Osteocyte (in vitro differentiated cells): ENCODE data around the gene C10orf71. TPM values are rescaled to one million over a fixed set of nuclear protein-coding genes. Genes with fewer than 3 reads are reported as not detected.

Experiments used
- DNase-seq: peaks from one replicate; pipeline ENCODE4 v3.0.0; 2021; ENCODE audit warnings: mixed read lengths; ENCODE audit not compliant: unreplicated experiment; ENCODE audit errors: extremely low spot score
- H3K27ac Mint-ChIP-seq: one replicate; pipeline ENCODE4 v1.8.0; 2021; ENCODE audit warnings: mild to moderate bottlenecking, mixed read lengths; ENCODE audit not compliant: unreplicated experiment
- H3K27me3 Mint-ChIP-seq: one replicate; pipeline ENCODE4 v1.8.0; 2021; ENCODE audit warnings: mixed read lengths; ENCODE audit not compliant: unreplicated experiment
- H3K36me3 Mint-ChIP-seq: one replicate; pipeline ENCODE4 v1.8.0; 2021; ENCODE audit warnings: mixed read lengths; ENCODE audit not compliant: unreplicated experiment
- H3K4me1 Mint-ChIP-seq: one replicate; pipeline ENCODE4 v1.8.0; 2021; ENCODE audit warnings: mixed read lengths; ENCODE audit not compliant: unreplicated experiment
- H3K4me3 Mint-ChIP-seq: one replicate; pipeline ENCODE4 v1.8.0; 2021; ENCODE audit warnings: mild to moderate bottlenecking, moderate library complexity, mixed read lengths; ENCODE audit not compliant: unreplicated experiment
- H3K9me3 Mint-ChIP-seq: one replicate; pipeline ENCODE4 v1.8.0; 2021; ENCODE audit warnings: mixed read lengths; ENCODE audit not compliant: unreplicated experiment
- CTCF ChIP-seq: fragments of 200-600 bp; sonication (generic); IDR thresholded peaks from 2 replicates; pipeline ENCODE4 v1.5.0; 2021; ENCODE audit warnings: antibody characterized with exemption, mild to moderate bottlenecking, moderate library complexity
- total RNA-seq: library from RNA; stranded (reverse); gene quantifications from 2 replicates; pipeline ENCODE4 v1.2.1, GENCODE V29; 2021

Gene C10orf71
- total RNA-seq, 1 donor from 2014 or later, result not detected

DNA sequence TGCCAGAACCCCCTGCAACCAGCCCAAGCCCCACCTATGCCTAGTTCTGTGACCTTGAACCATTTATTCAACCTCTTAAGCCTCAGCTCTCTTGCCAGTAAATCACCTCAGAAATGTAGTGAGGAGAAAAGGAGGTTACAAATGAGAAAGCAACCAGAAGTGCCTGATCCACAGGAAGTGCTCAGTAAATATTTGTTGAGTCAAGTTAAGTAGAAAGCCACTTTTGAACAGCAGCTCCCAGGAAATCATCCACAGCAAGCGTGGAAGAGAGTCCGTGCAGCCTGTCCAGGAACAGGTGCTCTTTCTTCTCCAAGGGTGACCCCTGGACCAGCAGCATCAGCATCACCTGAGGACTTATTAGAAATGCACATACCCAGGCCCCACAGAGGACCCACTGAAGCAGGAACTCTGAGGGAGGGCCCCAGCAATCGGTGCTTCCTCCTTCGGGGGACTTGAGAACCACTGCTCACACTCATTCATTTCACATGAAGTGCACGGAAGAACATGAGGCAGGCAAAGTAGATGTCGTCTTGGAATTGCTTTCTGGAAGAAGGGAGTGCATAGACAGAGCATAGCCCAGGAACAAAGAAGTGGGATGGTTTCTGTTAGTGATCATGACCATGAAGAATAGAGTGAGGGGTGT is 6.3 kb upstream of the C10orf71 start:
- Mint-ChIP-seq H3K9me3 (no peaks in the 10 kb centered on the region), H3K36me3 (no peaks in the 10 kb centered on the region), H3K4me1 (no peaks in the 10 kb centered on the region), H3K27me3 (peaks cover 25% of the 10 kb centered on the region), H3K4me3 (no peak overlapping the region), H3K27ac (no peak overlapping the region)
- no peak for DNase-seq
- no peak for TF ChIP-seq CTCF

DNA sequence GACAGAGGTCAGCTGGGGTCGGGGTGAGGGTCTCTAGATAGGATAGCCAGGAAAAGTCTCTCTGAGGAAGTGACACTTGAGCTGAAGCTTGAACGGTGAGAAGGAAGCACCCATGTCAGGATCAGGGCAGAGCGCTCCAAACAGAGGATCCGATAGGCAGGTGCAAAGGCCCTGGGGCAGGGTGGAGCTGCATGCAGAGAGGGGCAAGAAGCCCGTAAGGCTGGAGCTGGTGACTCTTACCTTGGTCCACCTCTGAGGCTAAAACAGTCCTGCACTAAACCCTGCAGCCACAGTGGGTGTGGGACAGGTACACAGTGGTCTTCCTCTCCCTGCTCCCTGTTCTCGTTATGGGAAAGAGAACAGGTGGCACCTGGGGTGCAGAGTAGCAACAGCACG is 5.8 kb upstream of the C10orf71 start:
- no peak for TF ChIP-seq CTCF
- no peak overlapping the region for H3K4me3 Mint-ChIP-seq
- peaks cover 2% of the 10 kb centered on the region for H3K4me1 Mint-ChIP-seq
- H3K27ac Mint-ChIP-seq, result no peak overlapping the region
- peaks cover 25% of the 10 kb centered on the region for H3K27me3 Mint-ChIP-seq
- no peak for DNase-seq
- no peaks in the 10 kb centered on the region for H3K36me3 Mint-ChIP-seq
- no peaks in the 10 kb centered on the region for H3K9me3 Mint-ChIP-seq

DNA sequence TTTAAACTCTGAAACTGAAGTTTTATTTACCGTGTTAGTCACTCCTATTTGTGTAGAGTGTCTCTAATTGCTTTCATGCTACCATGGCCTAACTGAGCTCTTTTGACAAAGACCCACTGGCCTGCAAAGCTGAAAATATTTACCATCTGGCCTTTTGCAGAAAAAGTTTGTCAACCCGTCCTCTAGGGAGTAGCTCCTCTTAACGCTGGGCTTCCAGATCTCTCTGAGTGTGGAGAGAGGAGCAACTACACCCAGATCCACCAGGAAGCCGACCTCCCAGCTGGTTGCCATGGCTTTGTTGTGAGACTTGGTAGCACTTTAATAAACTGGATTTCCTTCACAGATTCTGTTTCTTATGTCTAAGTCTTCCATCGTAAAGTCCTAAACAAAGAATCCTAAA is 4.2 kb upstream of the C10orf71 start:
- no peak for DNase-seq
- Mint-ChIP-seq H3K4me1 (peaks cover 12% of the 10 kb centered on the region), H3K27ac (no peak overlapping the region), H3K9me3 (no peaks in the 10 kb centered on the region), H3K4me3 (no peak overlapping the region), H3K27me3 (peaks cover 20% of the 10 kb centered on the region), H3K36me3 (no peaks in the 10 kb centered on the region)
- no peak for TF ChIP-seq CTCF

- H3K9me3 Mint-ChIP-seq, result no peaks in the 10 kb centered on the region
- peaks cover 12% of the 10 kb centered on the region for H3K4me1 Mint-ChIP-seq
- DNase-seq, result no peak
- H3K27ac Mint-ChIP-seq, result no peak overlapping the region
- H3K4me3 Mint-ChIP-seq, result no peak overlapping the region
- H3K27me3 Mint-ChIP-seq, result peaks cover 16% of the 10 kb centered on the region
- H3K36me3 Mint-ChIP-seq, result no peaks in the 10 kb centered on the region
- no peak for TF ChIP-seq CTCF
These were observed 3.7 kb upstream of the C10orf71 start for GRCh38 chr10:49295297-49295696.

- peaks cover 12% of the 10 kb centered on the region for H3K27me3 Mint-ChIP-seq
- DNase-seq, result no peak
- H3K27ac Mint-ChIP-seq, result no peak overlapping the region
- no peaks in the 10 kb centered on the region for H3K36me3 Mint-ChIP-seq
- peaks cover 12% of the 10 kb centered on the region for H3K4me1 Mint-ChIP-seq
- H3K4me3 Mint-ChIP-seq, result no peak overlapping the region
- no peaks in the 10 kb centered on the region for H3K9me3 Mint-ChIP-seq
- no peak for TF ChIP-seq CTCF
These were observed 2.6 kb upstream of the C10orf71 start for GRCh38 chr10:49296382-49296781.
